Measurements from ENCODE around the gene DYNC2H1. TPM values are rescaled to one million over a fixed set of nuclear protein-coding genes. Genes with fewer than 3 reads are reported as not detected.

DYNC2H1 gene
- total RNA-seq, 2 donors from 2014 or later: 18.1 to 18.2 TPM

GRCh38 chr11:103327721-103328120, 218.5 kb downstream of the DYNC2H1 start:
- intact Hi-C loops (cut with DNase I): no loop called here
- H3K4me1 ChIP-seq (replicated peaks): no peaks in the 10 kb centered on the region
- WGBS: 89% methylated on average over 5 of the region's 5 CpGs
- TF ChIP-seq, protein P1, sequence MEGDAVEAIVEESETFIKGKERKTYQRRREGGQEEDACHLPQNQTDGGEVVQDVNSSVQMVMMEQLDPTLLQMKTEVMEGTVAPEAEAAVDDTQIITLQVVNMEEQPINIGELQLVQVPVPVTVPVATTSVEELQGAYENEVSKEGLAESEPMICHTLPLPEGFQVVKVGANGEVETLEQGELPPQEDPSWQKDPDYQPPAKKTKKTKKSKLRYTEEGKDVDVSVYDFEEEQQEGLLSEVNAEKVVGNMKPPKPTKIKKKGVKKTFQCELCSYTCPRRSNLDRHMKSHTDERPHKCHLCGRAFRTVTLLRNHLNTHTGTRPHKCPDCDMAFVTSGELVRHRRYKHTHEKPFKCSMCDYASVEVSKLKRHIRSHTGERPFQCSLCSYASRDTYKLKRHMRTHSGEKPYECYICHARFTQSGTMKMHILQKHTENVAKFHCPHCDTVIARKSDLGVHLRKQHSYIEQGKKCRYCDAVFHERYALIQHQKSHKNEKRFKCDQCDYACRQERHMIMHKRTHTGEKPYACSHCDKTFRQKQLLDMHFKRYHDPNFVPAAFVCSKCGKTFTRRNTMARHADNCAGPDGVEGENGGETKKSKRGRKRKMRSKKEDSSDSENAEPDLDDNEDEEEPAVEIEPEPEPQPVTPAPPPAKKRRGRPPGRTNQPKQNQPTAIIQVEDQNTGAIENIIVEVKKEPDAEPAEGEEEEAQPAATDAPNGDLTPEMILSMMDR (IDR thresholded peaks at IDR 0.05): no peak
- TF ChIP-seq POLR2AphosphoS5 (IDR thresholded peaks at IDR 0.05) (no peak), POLR2A (IDR thresholded peaks at IDR 0.05) (no peak)
- no peak overlapping the region for H3K27ac ChIP-seq
- H3K27me3 ChIP-seq (replicated peaks; ENCODE audit: insufficient read depth): no peaks in the 10 kb centered on the region
- H3K9me3 ChIP-seq: no peaks in the 10 kb centered on the region
- no peak overlapping the region for H3K4me3 ChIP-seq
- no peak for DNase-seq (ENCODE audit: low spot score)
- H3K36me3 ChIP-seq: no peaks in the 10 kb centered on the region

DNA sequence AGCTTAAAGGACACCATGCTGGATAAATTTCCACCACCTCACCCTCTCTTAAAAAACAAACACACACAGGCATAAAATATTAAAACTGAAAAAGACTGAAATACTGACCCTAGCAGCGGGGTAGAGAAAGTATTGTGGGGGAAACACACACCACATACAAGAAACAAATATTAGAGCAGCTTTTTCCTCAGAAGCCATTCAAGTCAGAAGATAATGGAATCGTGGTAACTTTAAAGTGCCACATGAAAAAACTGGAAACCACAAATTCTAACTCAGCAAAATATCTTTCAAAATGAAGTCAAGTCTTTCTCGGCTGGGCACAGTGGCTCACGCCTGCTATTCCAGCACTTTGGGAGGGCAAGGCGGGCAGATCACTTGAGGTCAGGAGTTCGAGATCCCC, 223.2 kb downstream of the DYNC2H1 start:
- Histone ChIP-seq H3K9me3 (no peaks in the 10 kb centered on the region), H3K4me3 (no peak overlapping the region), H3K4me1 (replicated peaks) (no peaks in the 10 kb centered on the region), H3K36me3 (no peaks in the 10 kb centered on the region), H3K27ac (no peak overlapping the region), H3K27me3 (replicated peaks; ENCODE audit: insufficient read depth) (no peaks in the 10 kb centered on the region)
- TF ChIP-seq, protein P1 (IDR thresholded peaks at IDR 0.05): no peak
- TF ChIP-seq POLR2A (IDR thresholded peaks at IDR 0.05) (no peak), POLR2AphosphoS5 (IDR thresholded peaks at IDR 0.05) (no peak)
- no peak for DNase-seq (ENCODE audit: low spot score)
- WGBS: 86% methylated on average over 6 of the region's 6 CpGs
- intact Hi-C loops (cut with DNase I): no loop called here

DNA sequence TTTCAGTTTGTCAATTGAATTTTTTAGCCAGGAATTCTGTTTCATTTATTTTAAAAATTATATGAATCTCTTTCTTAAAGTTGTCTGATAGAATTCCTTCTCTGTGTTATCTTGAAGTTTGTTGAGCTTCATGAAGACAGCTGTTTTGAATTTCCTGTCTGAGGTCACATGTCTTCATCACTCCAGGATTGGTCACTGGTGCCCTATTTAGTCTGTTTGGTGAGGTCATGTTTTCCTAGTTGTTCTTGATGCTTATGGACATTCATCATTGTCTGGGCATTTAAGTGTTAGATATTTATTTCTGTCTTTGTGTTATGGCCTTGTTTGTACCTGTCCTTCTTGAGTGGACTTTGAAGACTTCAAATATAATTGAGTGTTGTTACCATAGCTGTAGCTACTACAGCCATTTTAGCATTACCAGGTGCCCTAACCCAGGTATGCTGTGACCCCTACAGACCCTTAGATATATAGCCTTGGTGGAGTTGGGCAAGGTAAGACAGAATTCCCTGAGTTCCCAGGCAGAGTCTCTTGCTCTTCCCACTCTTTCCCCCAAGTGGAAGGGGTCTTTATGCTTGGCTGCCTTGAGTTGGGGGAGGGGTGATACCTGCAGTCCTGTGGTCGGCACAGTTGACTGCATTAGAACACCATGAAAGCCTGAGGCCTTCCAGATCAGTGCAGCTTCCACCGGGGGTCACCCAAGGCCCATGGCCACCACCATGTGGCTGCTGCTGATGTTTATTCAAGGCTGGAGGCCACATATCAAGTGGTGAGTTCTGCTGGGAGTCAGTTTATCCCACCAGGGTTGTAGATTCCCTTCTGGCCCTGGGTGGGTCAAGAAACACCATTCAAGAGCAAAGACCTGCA, 229.6 kb downstream of the DYNC2H1 start:
- no peak for DNase-seq (ENCODE audit: low spot score)
- Histone ChIP-seq H3K27ac (no peak overlapping the region), H3K36me3 (no peaks in the 10 kb centered on the region), H3K27me3 (replicated peaks; ENCODE audit: insufficient read depth) (no peaks in the 10 kb centered on the region), H3K9me3 (no peaks in the 10 kb centered on the region), H3K4me3 (no peak overlapping the region), H3K4me1 (replicated peaks) (no peaks in the 10 kb centered on the region)
- WGBS: 90% methylated on average over 2 of the region's 2 CpGs
- intact Hi-C loops (cut with DNase I): no loop called here
- TF ChIP-seq POLR2A (IDR thresholded peaks at IDR 0.05) (no peak), POLR2AphosphoS5 (IDR thresholded peaks at IDR 0.05) (no peak)
- TF ChIP-seq, protein P1 (IDR thresholded peaks at IDR 0.05): no peak

GRCh38 chr11:103339485-103339857, 230.2 kb downstream of the DYNC2H1 start:
- intact Hi-C loops (cut with DNase I): no loop called here
- Histone ChIP-seq H3K36me3 (no peaks in the 10 kb centered on the region), H3K27ac (no peak overlapping the region), H3K4me1 (replicated peaks) (no peaks in the 10 kb centered on the region), H3K4me3 (no peak overlapping the region), H3K9me3 (no peaks in the 10 kb centered on the region), H3K27me3 (replicated peaks; ENCODE audit: insufficient read depth) (no peaks in the 10 kb centered on the region)
- TF ChIP-seq POLR2A (IDR thresholded peaks at IDR 0.05): no peak
- no peak for TF ChIP-seq POLR2AphosphoS5 (IDR thresholded peaks at IDR 0.05)
- TF ChIP-seq, protein P1 (IDR thresholded peaks at IDR 0.05): no peak
- WGBS: 90% methylated on average over 6 of the region's 6 CpGs
- no peak for DNase-seq (ENCODE audit: low spot score)

DNA sequence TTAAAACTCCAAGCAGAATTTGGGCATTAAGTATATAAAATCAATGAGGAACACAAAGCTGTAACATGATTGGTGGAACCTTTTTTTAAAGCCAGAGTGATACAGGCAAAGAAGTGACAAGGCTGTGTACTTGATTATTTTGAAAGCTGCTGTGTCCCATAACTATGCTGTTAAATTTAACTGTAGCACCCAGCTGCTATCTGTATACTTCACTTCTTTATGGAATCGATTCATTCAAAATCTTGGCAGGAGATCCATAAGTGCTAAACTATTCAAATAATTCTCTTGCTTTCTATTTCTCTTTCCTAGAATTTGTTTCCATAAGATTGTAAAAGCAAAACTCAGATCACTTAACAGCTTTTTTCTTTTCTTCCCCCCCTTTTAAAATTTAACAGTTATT, 231.7 kb downstream of the DYNC2H1 start:
- H3K4me3 ChIP-seq: no peak overlapping the region
- TF ChIP-seq, protein P1 (IDR thresholded peaks at IDR 0.05): no peak
- no peaks in the 10 kb centered on the region for H3K4me1 ChIP-seq (replicated peaks)
- no peak for DNase-seq (ENCODE audit: low spot score)
- 22% methylated on average over 1 of the region's 1 CpG for WGBS
- intact Hi-C loops (cut with DNase I): no loop called here
- no peaks in the 10 kb centered on the region for H3K9me3 ChIP-seq
- no peaks in the 10 kb centered on the region for H3K36me3 ChIP-seq
- no peaks in the 10 kb centered on the region for H3K27me3 ChIP-seq (replicated peaks; ENCODE audit: insufficient read depth)
- no peak overlapping the region for H3K27ac ChIP-seq

All from prostate gland (tissue), 2 donors.